GM19043 (cell line): Measurements from ENCODE around the gene TBC1D22A.

Experiments
- ATAC-seq: cut with Tn5 transposase; IDR thresholded peaks from one replicate; pipeline ENCODE4 v1.9.1; 2021; ENCODE audit warnings: low read depth; ENCODE audit not compliant: unreplicated experiment

The TBC1D22A gene

GRCh38 chr22:46965555-46966494 is 203.4 kb downstream of the TBC1D22A start:
- no peak for ATAC-seq

GRCh38 chr22:46966495-46966845 is 204.0 kb downstream of the TBC1D22A start:
- no peak for ATAC-seq

GRCh38 chr22:46966846-46967245 is 204.4 kb downstream of the TBC1D22A start:
- ATAC-seq, result no peak

GRCh38 chr22:46967445-46968358 is 205.3 kb downstream of the TBC1D22A start:
- ATAC-seq, result no peak

GRCh38 chr22:46968359-46968740 is 205.9 kb downstream of the TBC1D22A start:
- no peak for ATAC-seq

- ATAC-seq, result no peak
Measured at GRCh38 chr22:46968848-46969247, 206.4 kb downstream of the TBC1D22A start.

- peak; percentile 75 for ATAC-seq
Measured at GRCh38 chr22:46969491-46969890, 207.0 kb downstream of the TBC1D22A start.

- no peak for ATAC-seq
Measured at GRCh38 chr22:46969961-46970360, 207.5 kb downstream of the TBC1D22A start.

- ATAC-seq, result no peak
Measured at GRCh38 chr22:46970411-46971098, 208.1 kb downstream of the TBC1D22A start.

- no peak for ATAC-seq
Measured at GRCh38 chr22:46971099-46971763, 208.8 kb downstream of the TBC1D22A start.

- ATAC-seq, result no peak
Measured at GRCh38 chr22:46971764-46972125, 209.3 kb downstream of the TBC1D22A start.

GRCh38 chr22:46972256-46972655 is 209.8 kb downstream of the TBC1D22A start:
- no peak for ATAC-seq

GRCh38 chr22:46972901-46973831 is 210.7 kb downstream of the TBC1D22A start:
- ATAC-seq, result no peak

- no peak for ATAC-seq
Measured at GRCh38 chr22:46974077-46974476, 211.6 kb downstream of the TBC1D22A start.

- no peak for ATAC-seq
Measured at GRCh38 chr22:46974631-46975585, 212.5 kb downstream of the TBC1D22A start.

GRCh38 chr22:46976143-46976542 is 213.7 kb downstream of the TBC1D22A start:
- no peak for ATAC-seq

- no peak for ATAC-seq
Measured at GRCh38 chr22:46976598-46976997, 214.1 kb downstream of the TBC1D22A start.

- no peak for ATAC-seq
Measured at GRCh38 chr22:46977656-46978343, 215.3 kb downstream of the TBC1D22A start.
